Stomach (tissue), 4 donors: ENCODE results near the gene THBD.

Experiments
- CTCF ChIP-seq, 7 experiments: fragments of 450-650 bp in 4 of 7; fragments of 200-600 bp in 3 of 7; sonication (generic) in 3 of 7; IDR thresholded peaks; one replicate each; pipeline ENCODE4 v1.5.1; 2016 to 2019; ENCODE audit warnings: antibody characterized with exemption in 7 of 7, control low read depth in 2 of 7, mild to moderate bottlenecking in 1 of 7
- EP300 ChIP-seq: sonication (generic); formaldehyde crosslinking; IDR thresholded peaks from one replicate; pipeline ENCODE4 v1.6.1; 2017; ENCODE audit warnings: antibody characterized with exemption

- TF ChIP-seq CTCF (IDR thresholded peaks at IDR 0.05) (no peak), EP300 (no peak)
Observed at GRCh38 chr20:23079926-23080325, 30.5 kb upstream of the THBD start.
